ENCODE data around the gene WNT3A.

GRCh38 chr1:228006034-228006785 is 588 bp upstream of the WNT3A start:
- TF ChIP-seq CTCF (IDR thresholded peaks at IDR 0.05) (no peak), POLR2A (IDR thresholded peaks at IDR 0.05) (no peak), EP300 (IDR thresholded peaks at IDR 0.05) (no peak)
